Mesothelial cell of epicardium (in vitro differentiated cells): ENCODE results near the gene GNG4. TPM values are rescaled to one million over a fixed set of nuclear protein-coding genes. Genes with fewer than 3 reads are reported as not detected.
"Not testable (repeated sequence)": the region's sequence is repeated elsewhere in the genome, so short reads cannot be mapped to it uniquely, and the experiment has no call there.

ENCODE experiments used
- DNase-seq, 2 experiments: peaks; one replicate each; pipeline ENCODE4 v3.0.0; 2021; ENCODE audit warnings: low spot score in 2 of 2; ENCODE audit not compliant: unreplicated experiment in 2 of 2
- H3K27ac Mint-ChIP-seq: 2 replicates; pipeline ENCODE4 v1.8.0; 2021; ENCODE audit warnings: mixed read lengths
- H3K27me3 Mint-ChIP-seq: 2 replicates; pipeline ENCODE4 v1.8.0; 2021; ENCODE audit warnings: low read depth, mixed read lengths
- H3K36me3 Mint-ChIP-seq: 2 replicates; pipeline ENCODE4 v1.8.0; 2021; ENCODE audit warnings: mixed read lengths
- H3K4me1 Mint-ChIP-seq: 2 replicates; pipeline ENCODE4 v1.8.0; 2021; ENCODE audit warnings: mixed read lengths
- H3K4me3 Mint-ChIP-seq: 2 replicates; pipeline ENCODE4 v1.8.0; 2021; ENCODE audit warnings: mild to moderate bottlenecking, moderate library complexity, mixed read lengths
- H3K9me3 Mint-ChIP-seq: 2 replicates; pipeline ENCODE4 v1.8.0; 2021; ENCODE audit warnings: mixed read lengths
- total RNA-seq: library from RNA; stranded (reverse); gene quantifications from 3 replicates; pipeline ENCODE4 v1.2.1, GENCODE V29; 2021
- TF ChIP-seq, protein P1 (sequence below): fragments of 200-600 bp; sonication (generic); IDR thresholded peaks from one replicate; pipeline ENCODE4 v1.5.0; 2021; ENCODE audit warnings: antibody characterized with exemption; ENCODE audit not compliant: unreplicated experiment

GNG4 gene
- total RNA-seq, 1 donor from 2014 or later: 2.9 TPM

DNA sequence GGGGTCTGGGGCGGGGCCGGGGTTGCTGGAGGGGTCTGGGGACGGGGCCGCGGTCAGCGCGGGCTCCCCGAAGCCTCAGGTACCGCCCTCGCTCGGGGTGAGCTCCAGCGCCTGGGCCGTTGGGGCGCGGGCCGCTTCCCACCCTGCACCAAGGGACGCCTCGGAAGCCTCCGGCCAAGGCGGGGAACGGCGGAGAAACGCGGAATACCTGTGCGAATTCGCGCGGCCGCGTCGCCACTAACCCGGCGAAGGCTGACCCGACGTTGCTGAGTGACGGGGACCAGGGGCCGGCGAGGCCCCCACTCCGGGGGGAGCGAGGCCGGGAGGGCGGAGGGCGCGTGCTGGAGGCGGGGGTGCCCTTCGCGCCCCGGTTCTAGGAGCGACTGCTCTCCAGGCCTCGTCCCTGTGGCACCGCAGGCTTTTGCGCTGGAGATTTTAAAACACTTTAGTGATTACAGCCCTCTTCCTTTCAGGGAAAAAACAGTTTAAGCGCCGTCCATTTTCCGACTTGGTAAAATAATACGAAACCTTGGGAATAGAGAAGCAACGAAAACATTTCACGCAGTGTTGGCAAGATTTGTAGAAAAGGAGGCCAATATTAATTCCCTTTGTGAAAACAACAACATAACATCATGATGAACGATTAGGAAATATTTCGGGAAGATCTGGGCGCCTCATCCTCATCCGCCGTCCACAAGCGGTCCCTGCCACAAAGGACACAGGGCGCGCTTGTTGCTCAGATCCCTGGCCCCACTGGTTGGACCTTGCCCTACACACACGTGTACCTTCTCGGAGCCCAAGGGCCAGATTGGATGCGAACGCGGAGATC lies 971 bp upstream of the GNG4 start:
- TF ChIP-seq, protein P1, sequence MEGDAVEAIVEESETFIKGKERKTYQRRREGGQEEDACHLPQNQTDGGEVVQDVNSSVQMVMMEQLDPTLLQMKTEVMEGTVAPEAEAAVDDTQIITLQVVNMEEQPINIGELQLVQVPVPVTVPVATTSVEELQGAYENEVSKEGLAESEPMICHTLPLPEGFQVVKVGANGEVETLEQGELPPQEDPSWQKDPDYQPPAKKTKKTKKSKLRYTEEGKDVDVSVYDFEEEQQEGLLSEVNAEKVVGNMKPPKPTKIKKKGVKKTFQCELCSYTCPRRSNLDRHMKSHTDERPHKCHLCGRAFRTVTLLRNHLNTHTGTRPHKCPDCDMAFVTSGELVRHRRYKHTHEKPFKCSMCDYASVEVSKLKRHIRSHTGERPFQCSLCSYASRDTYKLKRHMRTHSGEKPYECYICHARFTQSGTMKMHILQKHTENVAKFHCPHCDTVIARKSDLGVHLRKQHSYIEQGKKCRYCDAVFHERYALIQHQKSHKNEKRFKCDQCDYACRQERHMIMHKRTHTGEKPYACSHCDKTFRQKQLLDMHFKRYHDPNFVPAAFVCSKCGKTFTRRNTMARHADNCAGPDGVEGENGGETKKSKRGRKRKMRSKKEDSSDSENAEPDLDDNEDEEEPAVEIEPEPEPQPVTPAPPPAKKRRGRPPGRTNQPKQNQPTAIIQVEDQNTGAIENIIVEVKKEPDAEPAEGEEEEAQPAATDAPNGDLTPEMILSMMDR: no peak
- Mint-ChIP-seq H3K27me3 (peaks cover 77% of the 10 kb centered on the region), H3K9me3 (no peaks in the 10 kb centered on the region), H3K4me1 (peaks cover 15% of the 10 kb centered on the region), H3K4me3 (peak overlapping the region; percentile 64), H3K27ac (peak overlapping the region; percentile 27), H3K36me3 (no peaks in the 10 kb centered on the region)
- peak in 1 of 2 experiments; percentile 56 for DNase-seq

DNA sequence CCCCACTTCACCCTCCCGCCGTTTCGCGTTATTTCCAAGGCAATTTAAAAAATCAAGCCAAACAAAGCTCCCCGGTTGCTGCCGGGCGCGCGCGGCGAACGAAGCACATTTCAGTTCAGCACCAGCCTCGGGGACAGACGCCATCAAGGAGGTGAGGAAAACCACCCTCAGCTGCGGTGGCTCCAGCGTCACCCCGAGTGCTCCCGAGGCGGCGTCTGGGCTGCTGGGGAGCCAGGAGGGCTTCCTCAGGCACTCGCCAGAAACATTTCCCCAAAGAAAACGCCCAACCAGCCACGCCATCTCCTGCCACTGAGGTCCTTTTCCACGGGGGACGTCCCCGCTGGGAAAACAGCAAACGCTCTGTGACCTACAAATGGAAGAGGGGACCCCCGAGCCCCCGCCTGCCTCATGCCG lies 623 bp downstream of the GNG4 start:
- H3K4me3 Mint-ChIP-seq: peak overlapping the region; percentile 87
- H3K27ac Mint-ChIP-seq: peak overlapping the region; percentile 93
- H3K9me3 Mint-ChIP-seq: no peaks in the 10 kb centered on the region
- peaks cover 15% of the 10 kb centered on the region for H3K4me1 Mint-ChIP-seq
- no peaks in the 10 kb centered on the region for H3K36me3 Mint-ChIP-seq
- H3K27me3 Mint-ChIP-seq: peaks cover 79% of the 10 kb centered on the region
- peak; percentile 51 to 78 for DNase-seq
- TF ChIP-seq, protein P1: no peak

DNA sequence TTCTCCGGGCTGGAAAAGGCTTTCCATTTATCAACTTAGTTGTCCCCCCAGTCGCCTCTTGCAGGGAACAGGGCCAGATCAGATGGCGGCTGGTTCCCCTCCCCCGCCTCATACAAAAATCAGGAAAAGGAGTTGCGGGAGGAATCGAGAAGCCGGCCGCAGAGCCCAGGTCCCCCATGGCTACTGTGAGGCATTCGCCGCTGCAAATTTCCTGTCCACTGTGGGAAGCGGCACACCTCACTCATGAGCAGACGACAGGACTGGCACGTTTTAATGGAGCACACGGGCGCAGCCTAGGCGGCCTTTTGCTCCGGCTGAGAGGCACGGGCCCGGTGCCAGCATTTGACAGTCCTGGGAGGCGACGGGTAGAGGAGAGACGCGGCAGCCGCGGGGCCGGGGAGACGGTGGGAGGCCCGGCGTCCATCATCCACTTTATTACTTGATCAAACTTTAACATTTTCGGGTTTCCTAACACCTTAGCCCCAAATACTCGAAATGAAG lies 1.1 kb downstream of the GNG4 start:
- Mint-ChIP-seq H3K4me1 (peaks cover 15% of the 10 kb centered on the region), H3K36me3 (no peaks in the 10 kb centered on the region), H3K4me3 (peak overlapping the region; percentile 87), H3K9me3 (no peaks in the 10 kb centered on the region), H3K27me3 (peaks cover 79% of the 10 kb centered on the region), H3K27ac (peak overlapping the region; percentile 93)
- DNase-seq: peak in 1 of 2 experiments; percentile 59
- TF ChIP-seq, protein P1: no peak

DNA sequence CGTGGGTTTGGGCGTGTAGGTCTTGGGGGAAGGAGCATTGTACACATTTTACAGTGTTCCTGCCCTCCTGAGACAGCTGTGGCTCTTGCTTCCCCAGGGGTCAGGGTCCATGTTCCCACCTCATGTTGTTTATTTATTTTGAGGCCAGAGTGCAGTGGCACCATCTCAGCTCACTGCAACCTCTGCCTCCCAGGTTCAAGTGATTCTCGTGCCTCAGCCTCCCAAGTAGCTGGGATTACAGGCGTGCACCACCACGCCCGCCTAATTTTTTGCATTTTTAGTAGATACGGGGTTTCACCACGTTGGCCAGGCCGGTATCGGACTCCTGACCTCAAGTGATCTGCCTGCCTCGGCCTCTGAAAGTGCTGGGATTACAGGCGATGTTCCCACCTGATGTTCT lies 2.0 kb downstream of the GNG4 start:
- H3K4me3 Mint-ChIP-seq, H3K9me3 Mint-ChIP-seq, H3K36me3 Mint-ChIP-seq, H3K27ac Mint-ChIP-seq, DNase-seq: not testable (repeated sequence)
- Mint-ChIP-seq H3K4me1 (peaks cover 19% of the 10 kb centered on the region), H3K27me3 (peaks cover 79% of the 10 kb centered on the region)

DNA sequence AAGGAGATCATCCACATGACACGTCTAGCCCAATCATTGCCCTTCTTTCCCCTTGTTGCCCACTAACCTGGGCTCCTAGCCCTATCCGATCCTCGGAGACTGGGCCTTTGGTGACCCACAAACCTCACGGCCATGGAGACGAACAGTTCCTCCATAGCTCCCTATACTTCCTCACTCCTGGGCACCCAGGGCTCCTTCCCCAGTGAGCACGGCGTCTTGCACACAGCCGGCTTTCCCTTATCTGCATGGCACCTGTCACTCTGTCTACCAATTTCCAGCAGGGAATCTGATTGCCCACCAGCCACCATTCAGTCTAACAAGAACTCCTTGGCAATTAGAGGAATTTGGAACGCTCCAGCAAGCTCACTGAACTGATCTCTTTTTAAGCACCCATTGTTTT lies 3.1 kb downstream of the GNG4 start:
- no peak for DNase-seq
- no peaks in the 10 kb centered on the region for H3K9me3 Mint-ChIP-seq
- TF ChIP-seq, protein P1: no peak
- H3K4me1 Mint-ChIP-seq: peaks cover 23% of the 10 kb centered on the region
- H3K27me3 Mint-ChIP-seq: peaks cover 77% of the 10 kb centered on the region
- no peak overlapping the region for H3K4me3 Mint-ChIP-seq
- no peak overlapping the region for H3K27ac Mint-ChIP-seq
- H3K36me3 Mint-ChIP-seq: no peaks in the 10 kb centered on the region

DNA sequence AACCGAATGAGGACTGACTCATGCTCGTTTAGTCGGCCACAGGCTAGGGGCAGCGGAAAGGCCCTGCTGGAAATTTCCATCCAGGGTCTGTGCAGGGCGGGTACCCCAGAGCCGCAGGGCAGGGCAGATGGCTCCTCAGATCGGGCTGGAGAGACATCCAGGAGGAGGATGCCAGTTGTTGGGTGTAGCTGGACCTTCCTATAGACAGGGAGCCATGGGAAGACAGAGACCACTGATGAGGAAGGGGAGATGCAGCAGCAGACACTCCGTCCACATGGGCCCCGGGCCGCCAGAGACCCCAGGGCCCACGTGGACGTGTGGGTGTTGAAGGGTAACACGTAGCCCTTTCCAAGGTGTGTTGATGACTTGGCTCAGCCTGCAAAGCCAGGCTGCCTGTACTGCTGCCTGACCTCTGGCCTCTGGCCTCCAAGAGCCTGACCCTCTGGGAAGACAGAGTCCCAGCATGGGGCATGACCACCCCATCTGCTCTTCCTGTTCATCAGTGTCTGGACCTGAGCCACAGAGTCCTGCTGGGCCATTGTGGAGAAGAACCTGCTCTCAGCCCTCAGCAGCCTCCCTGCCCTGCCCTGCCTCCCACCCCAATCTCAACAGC lies 4.8 kb downstream of the GNG4 start:
- TF ChIP-seq, protein P1: no peak
- no peak for DNase-seq
- Mint-ChIP-seq H3K27me3 (peaks cover 73% of the 10 kb centered on the region), H3K9me3 (no peaks in the 10 kb centered on the region), H3K36me3 (no peaks in the 10 kb centered on the region), H3K27ac (no peak overlapping the region), H3K4me1 (peaks cover 19% of the 10 kb centered on the region), H3K4me3 (no peak overlapping the region)
